ENCODE data around the gene CPNE1. TPM values are rescaled to one million over a fixed set of nuclear protein-coding genes. Genes with fewer than 3 reads are reported as not detected.

CPNE1 gene
- total and polyA plus RNA-seq, 2 of the 8 experiments (the other 6 are each of a cell fraction or from before 2014, with no cell fraction given) = 294 to 346 TPM

DNA sequence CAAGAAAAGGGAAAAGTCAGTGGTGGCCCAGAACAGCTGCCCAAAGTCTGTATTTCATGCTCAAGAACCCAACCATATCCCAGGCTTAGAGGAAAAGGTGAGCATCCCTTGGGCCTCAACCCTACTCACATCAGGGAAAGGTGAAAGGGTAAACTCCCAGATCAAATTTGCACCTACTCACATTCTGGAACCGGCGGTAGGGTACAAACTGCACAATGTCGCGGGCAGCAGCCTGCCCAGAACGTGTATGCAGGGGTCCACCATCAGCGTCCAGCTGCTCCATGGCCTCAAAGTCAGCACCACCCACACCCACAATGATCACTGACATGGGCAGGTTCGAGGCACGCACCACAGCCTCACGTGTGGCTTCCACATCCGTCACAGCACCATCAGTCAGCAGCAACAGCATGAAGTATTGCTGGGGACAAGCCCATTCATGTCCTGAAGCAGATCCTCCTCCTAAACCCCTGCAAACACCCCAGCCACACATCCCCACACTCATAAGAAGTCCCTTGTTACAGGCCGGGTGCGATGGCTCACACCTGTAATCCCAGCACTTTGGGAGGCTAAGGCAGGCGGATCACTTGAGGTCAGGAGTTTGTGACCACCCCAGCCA, 38.2 kb downstream of the CPNE1 start:
- H3K4me2 ChIP-seq (ENCODE audit: insufficient read depth in 1 of 2, low read depth in 2 of 2, low read length in 2 of 2) = no peak overlapping the region
- H3K4ac ChIP-seq (replicated peaks; ENCODE audit: insufficient read length, low read depth, low read length) = no peak overlapping the region
- H3K14ac ChIP-seq (ENCODE audit: insufficient read length) = no peak overlapping the region
- H3K18ac ChIP-seq (ENCODE audit: extremely low read depth, low read length) = peak overlapping the region; percentile 51; the same call in 1 of the 2 replicates
- no peak overlapping the region for H3K4me3 ChIP-seq (ENCODE audit: extremely low read depth in 1 of 4, insufficient read depth in 2 of 4, low read depth in 3 of 4, low read length in 4 of 4)
- H2BK120ac ChIP-seq (replicated peaks; ENCODE audit: low read depth, low read length) = no peak overlapping the region
- FAIRE-seq = no peak
- no peak overlapping the region for H3K9ac ChIP-seq (replicated peaks in 1 of 4; ENCODE audit: extremely low read depth in 1 of 4, low read depth in 3 of 4, low read length in 3 of 4)
- TF ChIP-seq GABPA (IDR thresholded peaks at IDR 0.05; ENCODE audit: borderline replicate concordance, insufficient read depth, low read length) (no peak), YY1 (IDR thresholded peaks at IDR 0.05; ENCODE audit: low read depth, low read length) (no peak), PHF8 (conservative IDR thresholded peaks at IDR 0.05; ENCODE audit: low read depth, low read length) (no peak)
- TF ChIP-seq, protein P1, sequence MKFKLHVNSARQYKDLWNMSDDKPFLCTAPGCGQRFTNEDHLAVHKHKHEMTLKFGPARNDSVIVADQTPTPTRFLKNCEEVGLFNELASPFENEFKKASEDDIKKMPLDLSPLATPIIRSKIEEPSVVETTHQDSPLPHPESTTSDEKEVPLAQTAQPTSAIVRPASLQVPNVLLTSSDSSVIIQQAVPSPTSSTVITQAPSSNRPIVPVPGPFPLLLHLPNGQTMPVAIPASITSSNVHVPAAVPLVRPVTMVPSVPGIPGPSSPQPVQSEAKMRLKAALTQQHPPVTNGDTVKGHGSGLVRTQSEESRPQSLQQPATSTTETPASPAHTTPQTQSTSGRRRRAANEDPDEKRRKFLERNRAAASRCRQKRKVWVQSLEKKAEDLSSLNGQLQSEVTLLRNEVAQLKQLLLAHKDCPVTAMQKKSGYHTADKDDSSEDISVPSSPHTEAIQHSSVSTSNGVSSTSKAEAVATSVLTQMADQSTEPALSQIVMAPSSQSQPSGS (IDR thresholded peaks at IDR 0.05; ENCODE audit: low read length) = no peak
- H2BK15ac ChIP-seq (ENCODE audit: low read length) = no peak overlapping the region
- H2BK12ac ChIP-seq (ENCODE audit: low read depth, low read length) = no peak overlapping the region
- H3K4me1 ChIP-seq (replicated peaks in 1 of 4; ENCODE audit: control insufficient read depth in 3 of 4, insufficient read depth in 4 of 4, low read length in 3 of 4) = no peaks in the 10 kb centered on the region
- 93% methylated on average over 13 of the region's 13 CpGs; no CpG with 5 or more reads in 1 of the 2 experiments for WGBS, 2 experiments (ENCODE audit: extremely low coverage in 1 of 2, insufficient coverage in 1 of 2, insufficient read length in 1 of 2, insufficient replicate concordance in 2 of 2, low coverage in 1 of 2, low lambda C conversion rate in 2 of 2, missing lambda C conversion rate in 1 of 2)
- peaks cover 21 to 63% (median 44%) of the 10 kb centered on the region in 4 experiments for H3K36me3 ChIP-seq (ENCODE audit: control insufficient read depth in 2 of 4, insufficient read depth in 4 of 4, low read length in 3 of 4)
- no peak overlapping the region for H4K5ac ChIP-seq (ENCODE audit: insufficient read length, low read depth, low read length)
- H2AK5ac ChIP-seq (ENCODE audit: low read depth, low read length) = no peak overlapping the region
- peaks cover 2 to 11% of the 10 kb centered on the region in 2 experiments for H4K20me1 ChIP-seq (replicated peaks in 1 of 2; ENCODE audit: control insufficient read depth in 1 of 2, insufficient read depth in 2 of 2, low read length in 2 of 2)
- H2BK5ac ChIP-seq (ENCODE audit: low read depth, low read length) = peak overlapping the region; percentile 58
- DNase-seq (ENCODE audit: low read depth in 1 of 2, low spot score in 2 of 2) = no peak
- no peak overlapping the region for H2AFZ ChIP-seq (ENCODE audit: low read length)
- ChIA-PET CTCF (ENCODE audit: partially characterized antibody) (no interaction called here), POLR2A (ENCODE audit: partially characterized antibody) (interaction anchor here (1.3 kb wide), 1 partner anchor 10 kb away, joined by 6 read pairs; no protein-coding TSS in a partner anchor)
- H3K23ac ChIP-seq (ENCODE audit: insufficient read length) = no peak overlapping the region
- peak overlapping the region; percentile 45; the same call in 1 of the 2 replicates for H3K27ac ChIP-seq (ENCODE audit: low read depth, low read length)
- H3K56ac ChIP-seq (replicated peaks; ENCODE audit: insufficient read length, low read depth, low read length) = no peak overlapping the region
- no peak overlapping the region for H4K91ac ChIP-seq (replicated peaks; ENCODE audit: insufficient read length, low read length)
- H3K27me3 ChIP-seq (replicated peaks in 1 of 4; ENCODE audit: control insufficient read depth in 3 of 4, extremely low read depth in 1 of 4, insufficient read depth in 3 of 4, low read length in 3 of 4) = no peaks in the 10 kb centered on the region
- no peak overlapping the region for H2BK20ac ChIP-seq (ENCODE audit: low read length)
- H4K8ac ChIP-seq (ENCODE audit: extremely low read depth, insufficient read depth, low read length) = no peak overlapping the region
- H3K79me1 ChIP-seq (ENCODE audit: low read depth, low read length) = no peaks in the 10 kb centered on the region
- H3K9me3 ChIP-seq (ENCODE audit: insufficient read depth in 2 of 2, low read depth in 1 of 2, low read length in 1 of 2) = no peaks in the 10 kb centered on the region
- H3K23me2 ChIP-seq (ENCODE audit: low read depth, low read length) = no peaks in the 10 kb centered on the region
- H3K79me2 ChIP-seq (ENCODE audit: control insufficient read depth in 1 of 2, insufficient read depth in 2 of 2, low read length in 2 of 2) = no peaks in the 10 kb centered on the region
